ENCODE data around the gene P3R3URF.

GRCh38 chr1:46158312-46159281 is 17.7 kb downstream of the P3R3URF start:
- TF ChIP-seq CTCF (IDR thresholded peaks at IDR 0.05; ENCODE audit: low read length) (no peak), EZH2 (optimal IDR thresholded peaks at IDR 0.05; ENCODE audit: low read depth, low read length) (no peak), EZH2phosphoT487 (IDR thresholded peaks at IDR 0.05; ENCODE audit: low read length) (no peak)
